Keratinocyte (primary cell): ENCODE measurements around the gene TMEM234. TPM values are rescaled to one million over a fixed set of nuclear protein-coding genes. Genes with fewer than 3 reads are reported as not detected.

Source experiments
- DNase-seq: peaks from one replicate; pipeline ENCODE4 v3.0.0-alpha.2; 2011; ENCODE audit warnings: low read depth, missing footprints, low spot score
- FAIRE-seq: peaks from 2 replicates; lab custom pipeline; 2011; peaks lifted over from hg19 to GRCh38; lab: Jason Lieb, UNC
- H2AFZ ChIP-seq: 2 replicates; pipeline ENCODE4 v1.6.0; 2012; ENCODE audit warnings: low read length, control low read depth, inconsistent platforms; ENCODE audit not compliant: control insufficient read depth
- H3K27ac ChIP-seq: 2 replicates; pipeline ENCODE4 v1.5.1; 2011; ENCODE audit warnings: low read length; ENCODE audit not compliant: control insufficient read depth, insufficient read depth
- H3K27me3 ChIP-seq: 3 replicates; pipeline ENCODE4 v1.6.0; 2011; ENCODE audit warnings: low read length; ENCODE audit not compliant: control insufficient read depth, insufficient read depth; ENCODE audit errors: extremely low read depth
- H3K36me3 ChIP-seq, 2 experiments: 2 replicates in 1 of 2; 3 replicates in 1 of 2; pipeline ENCODE4 v1.5.1; 2011; ENCODE audit warnings: low read length in 2 of 2, mild to moderate bottlenecking in 1 of 2; ENCODE audit not compliant: control insufficient read depth in 2 of 2, insufficient read depth in 2 of 2; ENCODE audit errors: extremely low read depth in 1 of 2
- H3K4me1 ChIP-seq: 3 replicates; pipeline ENCODE4 v1.5.1; 2011; ENCODE audit warnings: low read length; ENCODE audit not compliant: control insufficient read depth, insufficient read depth; ENCODE audit errors: extremely low read depth
- H3K4me2 ChIP-seq: 3 replicates; pipeline ENCODE4 v1.6.0; 2011; ENCODE audit warnings: low read depth, low read length; ENCODE audit not compliant: control insufficient read depth, insufficient read depth; ENCODE audit errors: extremely low read depth
- H3K4me3 ChIP-seq, 3 experiments: fragments of 200-600 bp in 1 of 3; sonication (generic) in 1 of 3; 2 replicates in 2 of 3; 3 replicates in 1 of 3; pipeline ENCODE4 v1.5.1; 2011 to 2016; ENCODE audit warnings: low read length in 3 of 3, mild to moderate bottlenecking in 3 of 3, control low read depth in 2 of 3, inconsistent platforms in 1 of 3, low read depth in 1 of 3, mixed read lengths in 1 of 3, mixed run types in 1 of 3, moderate library complexity in 1 of 3; ENCODE audit not compliant: control insufficient read depth in 2 of 3, insufficient read depth in 2 of 3; ENCODE audit errors: extremely low read depth in 1 of 3
- H3K79me2 ChIP-seq: 2 replicates; pipeline ENCODE4 v1.6.0; 2012; ENCODE audit warnings: low read length; ENCODE audit not compliant: control insufficient read depth, insufficient read depth
- H3K9ac ChIP-seq: 3 replicates; pipeline ENCODE4 v1.6.0; 2011; ENCODE audit warnings: low read length; ENCODE audit not compliant: control insufficient read depth, insufficient read depth; ENCODE audit errors: extremely low read depth
- H3K9me1 ChIP-seq: 3 replicates; pipeline ENCODE4 v1.6.0; 2011; ENCODE audit warnings: low read length; ENCODE audit not compliant: control insufficient read depth, insufficient read depth; ENCODE audit errors: extremely low read depth
- H3K9me3 ChIP-seq: 2 replicates; pipeline ENCODE4 v1.5.1; 2012; ENCODE audit warnings: low read depth, low read length; ENCODE audit not compliant: control insufficient read depth
- H4K20me1 ChIP-seq: 3 replicates; pipeline ENCODE4 v1.6.0; 2011; ENCODE audit warnings: low read length; ENCODE audit not compliant: control insufficient read depth, insufficient read depth; ENCODE audit errors: extremely low read depth
- CTCF ChIP-seq, 3 experiments: IDR thresholded peaks in 1 of 3; conservative IDR thresholded peaks in 1 of 3; optimal IDR thresholded peaks in 1 of 3; 2 replicates in 2 of 3; 3 replicates in 1 of 3; pipeline versions ENCODE3 to v1.5.1; 2011; ENCODE audit warnings: low read length in 3 of 3, mild to moderate bottlenecking in 3 of 3, moderate library complexity in 2 of 3, control low read depth in 1 of 3, inconsistent platforms in 1 of 3; ENCODE audit not compliant: insufficient read depth in 2 of 3; ENCODE audit errors: extremely low read depth in 1 of 3
- EZH2 ChIP-seq: IDR thresholded peaks from one replicate; pipeline ENCODE4 v1.6.1; 2012; ENCODE audit warnings: inconsistent platforms, mild to moderate bottlenecking, low read length, moderate library complexity
- dilution Hi-C: fragments of 300-500 bp; cut with MboI; formaldehyde crosslinking; loops from one replicate; pipeline ENCODE4 v1.7.0; 2020; ENCODE audit warnings: low sequenced_read_pairs; ENCODE audit not compliant: extremely low pct_ligation_motif_present
- polyA plus RNA-seq, 5 experiments: library from polyadenylated mRNA; depleted of rRNA in 3 of 5; stranded (reverse) in 3 of 5; stranded (forward) in 1 of 5; unstranded in 1 of 5; fragments of >200 nt; gene quantifications; 1 replicate in 1 of 5; 2 replicates in 3 of 5; 3 replicates in 1 of 5; pipeline versions ENCODE4 v1.2.1 to v1.2.3, GENCODE V29; 2011 to 2012; ENCODE audit warnings: missing spikeins in 2 of 5, low read depth in 1 of 5, low replicate concordance in 1 of 5

The TMEM234 gene
- polyA plus RNA-seq, 1 donor (not counting 4 experiments of a cell fraction or from before 2014, with no cell fraction given): 14.4 TPM

- no peaks in the 10 kb centered on the region for H4K20me1 ChIP-seq
- peak within 1 kb of the TSS; percentile 90 for H3K27ac ChIP-seq
- H3K4me1 ChIP-seq: peaks cover 19% of the 10 kb centered on the region
- no peaks in the 10 kb centered on the region for H3K27me3 ChIP-seq
- H3K79me2 ChIP-seq: peaks cover 39% of the 10 kb centered on the region
- H3K4me2 ChIP-seq: peak within 1 kb of the TSS; percentile 87
- peak within 1 kb of the TSS; percentile 47 to 95 (median 70) for H3K4me3 ChIP-seq
- TF ChIP-seq CTCF (optimal IDR thresholded peaks at IDR 0.05 in 1 of 3, IDR thresholded peaks at IDR 0.05 in 1 of 3, conservative IDR thresholded peaks at IDR 0.05 in 1 of 3; ENCODE audit: extremely low read depth in 1 of 3, insufficient read depth in 2 of 3, low read length in 3 of 3) (peak in 2 of 3 experiments; percentile 9 to 18), EZH2 (no peak)
- no peaks in the 10 kb centered on the region for H3K9me3 ChIP-seq
- dilution Hi-C loops: no loop called here
- H3K36me3 ChIP-seq: peaks cover 9 to 32% of the 10 kb centered on the region in 2 experiments
- DNase-seq (peak; percentile 60), FAIRE-seq (no peak)
- peaks cover 3% of the 10 kb centered on the region for H3K9me1 ChIP-seq
- H3K9ac ChIP-seq: peak within 1 kb of the TSS; percentile 90
- H2AFZ ChIP-seq: peak within 1 kb of the TSS; percentile 74
Measured at GRCh38 chr1:32179443-32180185, 42.5 kb downstream of the TMEM234 start, which contains the start of gene TXLNA. Gene TXLNA (plus strand): TSS chr1:32179675. CDS start chr1:32180346, 671 bp downstream.

GRCh38 chr1:32179193-32179442 lies 43.0 kb downstream of the TMEM234 start:
- Histone ChIP-seq H3K4me2 (peak overlapping the region; percentile 87), H3K36me3 (peaks cover 9 to 28% of the 10 kb centered on the region in 2 experiments), H3K9me1 (peaks cover 3% of the 10 kb centered on the region), H3K4me3 (peak overlapping the region in 2 of 3 experiments; percentile 47 to 70), H3K27ac (peak overlapping the region; percentile 90), H3K4me1 (peaks cover 19% of the 10 kb centered on the region), H4K20me1 (no peaks in the 10 kb centered on the region), H2AFZ (peak overlapping the region; percentile 4), H3K27me3 (no peaks in the 10 kb centered on the region), H3K9ac (peak overlapping the region; percentile 90), H3K9me3 (no peaks in the 10 kb centered on the region), H3K79me2 (peaks cover 34% of the 10 kb centered on the region)
- FAIRE-seq (no peak), DNase-seq (no peak)
- dilution Hi-C loops: no loop called here
- TF ChIP-seq CTCF (optimal IDR thresholded peaks at IDR 0.05 in 1 of 3, IDR thresholded peaks at IDR 0.05 in 1 of 3, conservative IDR thresholded peaks at IDR 0.05 in 1 of 3; ENCODE audit: extremely low read depth in 1 of 3, insufficient read depth in 2 of 3, low read length in 3 of 3) (no peak), EZH2 (no peak)
